HUES6 (cell line): Measurements from ENCODE around the gene NAP1L1.

Source experiments
- H3K27ac ChIP-seq: 2 replicates; pipeline ENCODE4 v1.7.0; 2013; ENCODE audit warnings: low read depth, mild to moderate bottlenecking, low read length, inconsistent platforms
- H3K27me3 ChIP-seq: 2 replicates; pipeline ENCODE4 v1.6.1; 2013; ENCODE audit warnings: low read length; ENCODE audit not compliant: control insufficient read depth, insufficient read depth
- H3K36me3 ChIP-seq: 2 replicates; pipeline ENCODE4 v1.6.1; 2013; ENCODE audit warnings: low read length; ENCODE audit not compliant: control insufficient read depth, insufficient read depth
- H3K4me1 ChIP-seq: 2 replicates; pipeline ENCODE4 v1.6.1; 2013; ENCODE audit warnings: low read length; ENCODE audit not compliant: control insufficient read depth, insufficient read depth
- H3K4me3 ChIP-seq: 2 replicates; pipeline ENCODE4 v1.5.1; 2013; ENCODE audit warnings: low read depth, low read length
- H3K9ac ChIP-seq: one replicate; pipeline ENCODE4 v1.6.1; 2013; ENCODE audit warnings: mild to moderate bottlenecking, low read length
- H3K9me3 ChIP-seq: 2 replicates; pipeline ENCODE4 v1.6.1; 2013; ENCODE audit warnings: low read depth, low read length; ENCODE audit not compliant: control insufficient read depth, insufficient read depth

Gene NAP1L1

GRCh38 chr12:76109879-76110278 is 25.4 kb upstream of the NAP1L1 start:
- no peaks in the 10 kb centered on the region; the same call in 1 of the 2 replicates for H3K4me1 ChIP-seq
- no peaks in the 10 kb centered on the region for H3K36me3 ChIP-seq
- H3K4me3 ChIP-seq: no peak overlapping the region
- no peaks in the 10 kb centered on the region for H3K27me3 ChIP-seq
- no peak overlapping the region for H3K9ac ChIP-seq
- H3K27ac ChIP-seq: no peak overlapping the region
- no peaks in the 10 kb centered on the region for H3K9me3 ChIP-seq

GRCh38 chr12:76108356-76108755 is 23.9 kb upstream of the NAP1L1 start:
- Histone ChIP-seq H3K4me3 (no peak overlapping the region), H3K4me1 (peaks cover 8% of the 10 kb centered on the region; the same call in 1 of the 2 replicates), H3K9me3 (no peaks in the 10 kb centered on the region), H3K27ac (no peak overlapping the region), H3K36me3 (no peaks in the 10 kb centered on the region), H3K9ac (no peak overlapping the region), H3K27me3 (no peaks in the 10 kb centered on the region)

GRCh38 chr12:76106631-76107030 is 22.1 kb upstream of the NAP1L1 start:
- Histone ChIP-seq H3K4me1 (peaks cover 19% of the 10 kb centered on the region), H3K27ac (no peak overlapping the region), H3K4me3 (no peak overlapping the region), H3K36me3 (no peaks in the 10 kb centered on the region), H3K9ac (no peak overlapping the region), H3K27me3 (no peaks in the 10 kb centered on the region), H3K9me3 (no peaks in the 10 kb centered on the region)

- Histone ChIP-seq H3K4me1 (peaks cover 25% of the 10 kb centered on the region), H3K36me3 (no peaks in the 10 kb centered on the region), H3K27me3 (no peaks in the 10 kb centered on the region), H3K9ac (no peak overlapping the region), H3K27ac (no peak overlapping the region), H3K9me3 (no peaks in the 10 kb centered on the region), H3K4me3 (no peak overlapping the region)
These were observed 19.5 kb upstream of the NAP1L1 start for GRCh38 chr12:76103958-76104357.

- no peaks in the 10 kb centered on the region for H3K36me3 ChIP-seq
- H3K27me3 ChIP-seq: no peaks in the 10 kb centered on the region
- H3K9me3 ChIP-seq: no peaks in the 10 kb centered on the region
- H3K4me1 ChIP-seq: peaks cover 25% of the 10 kb centered on the region
- H3K27ac ChIP-seq: 0 out of 2 replicates have a peak overlapping the region, but pooled peaks have one; percentile 6
- H3K9ac ChIP-seq: peak overlapping the region; percentile 31
- no peak overlapping the region for H3K4me3 ChIP-seq
These were observed 17.4 kb upstream of the NAP1L1 start for GRCh38 chr12:76101739-76102385.

- peaks cover 8% of the 10 kb centered on the region for H3K4me1 ChIP-seq
- H3K27me3 ChIP-seq: no peaks in the 10 kb centered on the region
- H3K9ac ChIP-seq: no peak overlapping the region
- no peak overlapping the region for H3K27ac ChIP-seq
- H3K4me3 ChIP-seq: no peak overlapping the region
- H3K9me3 ChIP-seq: no peaks in the 10 kb centered on the region
- no peaks in the 10 kb centered on the region for H3K36me3 ChIP-seq
These were observed 11.7 kb upstream of the NAP1L1 start for GRCh38 chr12:76096079-76096646.

- H3K27me3 ChIP-seq: no peaks in the 10 kb centered on the region
- peaks cover 7% of the 10 kb centered on the region; the same call in 1 of the 2 replicates for H3K4me1 ChIP-seq
- H3K4me3 ChIP-seq: no peak overlapping the region
- no peaks in the 10 kb centered on the region for H3K36me3 ChIP-seq
- no peaks in the 10 kb centered on the region for H3K9me3 ChIP-seq
- H3K27ac ChIP-seq: no peak overlapping the region
- H3K9ac ChIP-seq: no peak overlapping the region
These were observed 10.3 kb upstream of the NAP1L1 start for GRCh38 chr12:76094754-76095153.

GRCh38 chr12:76091246-76091754 is 6.8 kb upstream of the NAP1L1 start:
- no peak overlapping the region for H3K27ac ChIP-seq
- H3K4me1 ChIP-seq: peaks cover 7% of the 10 kb centered on the region; the same call in 1 of the 2 replicates
- no peaks in the 10 kb centered on the region for H3K9me3 ChIP-seq
- H3K27me3 ChIP-seq: no peaks in the 10 kb centered on the region
- no peaks in the 10 kb centered on the region for H3K36me3 ChIP-seq
- no peak overlapping the region for H3K9ac ChIP-seq
- no peak overlapping the region for H3K4me3 ChIP-seq

- Histone ChIP-seq H3K9ac (no peak overlapping the region), H3K4me3 (peak overlapping the region; percentile 92), H3K36me3 (peaks cover 17% of the 10 kb centered on the region), H3K27ac (no peak overlapping the region), H3K4me1 (peaks cover 29% of the 10 kb centered on the region), H3K27me3 (no peaks in the 10 kb centered on the region), H3K9me3 (no peaks in the 10 kb centered on the region; the same call in 1 of the 2 replicates)
These were observed 1.0 kb upstream of the NAP1L1 start for GRCh38 chr12:76085520-76085868.

GRCh38 chr12:76084863-76085519 is 506 bp upstream of the NAP1L1 start:
- Histone ChIP-seq H3K27me3 (no peaks in the 10 kb centered on the region), H3K4me1 (peaks cover 34% of the 10 kb centered on the region), H3K36me3 (peaks cover 22% of the 10 kb centered on the region), H3K9me3 (no peaks in the 10 kb centered on the region; the same call in 1 of the 2 replicates), H3K27ac (peak overlapping the region; percentile 98; the same call in 1 of the 2 replicates), H3K9ac (peak overlapping the region; percentile 98), H3K4me3 (peak overlapping the region; percentile 92)
